GM18867 (cell line): ENCODE results near the gene TMC5.
"Not testable (repeated sequence)": the region's sequence is repeated elsewhere in the genome, so short reads cannot be mapped to it uniquely, and the experiment has no call there.

Experiments
- ATAC-seq: cut with Tn5 transposase; IDR thresholded peaks from one replicate; pipeline ENCODE4 v1.9.1; 2021; ENCODE audit warnings: mild to moderate bottlenecking, moderate library complexity; ENCODE audit not compliant: unreplicated experiment

TMC5 gene, protein sequence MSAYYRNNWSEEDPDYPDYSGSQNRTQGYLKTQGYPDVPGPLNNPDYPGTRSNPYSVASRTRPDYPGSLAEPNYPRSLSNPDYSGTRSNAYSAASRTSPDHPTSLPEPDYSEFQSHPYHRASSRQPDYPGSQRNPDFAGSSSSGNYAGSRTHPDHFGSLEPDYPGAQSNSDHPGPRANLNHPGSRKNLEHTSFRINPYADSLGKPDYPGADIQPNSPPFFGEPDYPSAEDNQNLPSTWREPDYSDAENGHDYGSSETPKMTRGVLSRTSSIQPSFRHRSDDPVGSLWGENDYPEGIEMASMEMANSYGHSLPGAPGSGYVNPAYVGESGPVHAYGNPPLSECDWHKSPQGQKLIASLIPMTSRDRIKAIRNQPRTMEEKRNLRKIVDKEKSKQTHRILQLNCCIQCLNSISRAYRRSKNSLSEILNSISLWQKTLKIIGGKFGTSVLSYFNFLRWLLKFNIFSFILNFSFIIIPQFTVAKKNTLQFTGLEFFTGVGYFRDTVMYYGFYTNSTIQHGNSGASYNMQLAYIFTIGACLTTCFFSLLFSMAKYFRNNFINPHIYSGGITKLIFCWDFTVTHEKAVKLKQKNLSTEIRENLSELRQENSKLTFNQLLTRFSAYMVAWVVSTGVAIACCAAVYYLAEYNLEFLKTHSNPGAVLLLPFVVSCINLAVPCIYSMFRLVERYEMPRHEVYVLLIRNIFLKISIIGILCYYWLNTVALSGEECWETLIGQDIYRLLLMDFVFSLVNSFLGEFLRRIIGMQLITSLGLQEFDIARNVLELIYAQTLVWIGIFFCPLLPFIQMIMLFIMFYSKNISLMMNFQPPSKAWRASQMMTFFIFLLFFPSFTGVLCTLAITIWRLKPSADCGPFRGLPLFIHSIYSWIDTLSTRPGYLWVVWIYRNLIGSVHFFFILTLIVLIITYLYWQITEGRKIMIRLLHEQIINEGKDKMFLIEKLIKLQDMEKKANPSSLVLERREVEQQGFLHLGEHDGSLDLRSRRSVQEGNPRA

DNA sequence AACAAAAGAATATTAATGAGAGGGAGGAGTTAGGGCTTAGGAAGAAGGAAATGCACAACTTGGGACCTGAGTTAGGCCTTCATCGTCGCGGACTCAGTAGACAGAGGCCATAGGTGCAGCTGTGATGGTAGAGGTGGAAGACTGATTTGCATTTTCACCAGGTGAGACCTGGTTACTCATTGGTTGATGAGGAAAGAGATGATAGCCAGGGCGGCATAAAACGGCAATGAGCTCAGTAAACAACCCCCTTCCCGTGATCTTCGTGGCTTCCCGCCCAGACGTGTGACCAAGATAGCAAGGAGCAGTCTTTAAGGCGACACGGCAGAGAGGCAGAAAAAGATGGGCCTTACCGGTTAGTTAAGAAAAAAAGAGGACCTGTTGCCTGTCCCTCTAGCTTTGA lies at the start of gene TMC5:
Gene TMC5 (plus strand): TSS at position 244 of the 400 bp plus-strand sequence. CDS start 22,156 bp downstream, outside the sequence.
- no peak for ATAC-seq

DNA sequence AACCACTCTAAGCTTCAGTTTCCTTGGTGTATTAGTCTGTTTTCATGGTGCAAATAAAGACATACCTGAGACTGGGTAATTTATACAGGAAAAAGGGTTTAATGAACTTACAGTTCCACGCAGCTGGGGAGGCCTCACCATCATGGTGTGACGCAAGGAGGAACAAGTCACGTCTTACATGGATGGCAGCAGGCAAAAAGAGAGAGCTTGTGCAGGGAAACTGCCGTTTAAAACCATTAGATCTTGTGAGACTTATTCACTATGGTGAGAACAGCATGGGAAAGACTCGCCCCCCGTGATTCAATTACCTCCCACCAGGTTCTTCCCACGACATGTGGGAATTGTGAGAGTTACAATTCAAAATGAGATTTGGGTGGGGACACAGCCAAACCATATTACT lies 45.1 kb upstream of the TMC5 start:
- ATAC-seq, result not testable (repeated sequence)

DNA sequence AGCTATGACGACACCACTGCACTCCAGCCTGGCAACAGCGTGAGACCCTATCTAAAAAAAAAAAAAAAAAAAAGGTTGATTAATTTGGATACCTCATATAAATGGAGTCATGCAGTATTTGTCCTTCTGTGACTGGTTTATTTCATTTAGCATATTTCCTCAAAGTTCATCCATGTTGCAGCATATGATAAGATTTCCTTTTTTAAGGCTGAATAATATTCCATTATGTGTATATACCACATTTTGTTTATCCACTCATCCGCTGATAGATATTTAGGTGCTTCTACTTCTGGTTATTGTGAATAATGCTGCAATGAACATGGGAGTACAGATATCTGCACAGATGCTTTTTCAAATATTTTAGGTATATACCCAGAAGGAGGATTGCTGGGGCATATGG lies 43.3 kb upstream of the TMC5 start:
- no peak for ATAC-seq

DNA sequence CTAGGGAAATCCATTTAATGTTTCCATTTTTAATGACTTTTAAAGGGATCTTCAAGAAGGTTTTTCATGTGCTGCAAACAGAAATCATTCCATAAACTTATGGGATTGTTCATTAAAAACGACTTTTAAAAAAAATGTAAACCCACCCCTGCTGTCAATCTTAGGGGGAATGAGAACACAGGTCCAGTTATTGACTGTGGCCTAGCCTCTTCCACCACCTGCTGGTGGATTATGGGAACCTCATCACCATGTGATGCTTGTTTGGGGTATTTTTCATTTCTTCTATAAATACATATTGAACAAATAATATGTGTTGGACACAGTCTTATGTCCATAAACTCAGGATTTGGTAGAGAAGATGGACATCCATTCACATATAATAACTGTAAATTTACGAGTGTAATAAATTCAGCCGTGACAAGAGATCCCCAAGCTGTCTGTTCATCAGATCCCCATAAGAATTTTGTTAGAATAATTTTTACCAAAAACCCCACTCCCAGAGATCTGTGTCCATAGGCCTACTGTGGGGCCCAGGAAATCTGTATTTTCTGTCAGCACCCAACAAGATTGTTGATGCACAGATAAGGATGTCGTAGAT lies 42.0 kb upstream of the TMC5 start:
- ATAC-seq, result no peak

DNA sequence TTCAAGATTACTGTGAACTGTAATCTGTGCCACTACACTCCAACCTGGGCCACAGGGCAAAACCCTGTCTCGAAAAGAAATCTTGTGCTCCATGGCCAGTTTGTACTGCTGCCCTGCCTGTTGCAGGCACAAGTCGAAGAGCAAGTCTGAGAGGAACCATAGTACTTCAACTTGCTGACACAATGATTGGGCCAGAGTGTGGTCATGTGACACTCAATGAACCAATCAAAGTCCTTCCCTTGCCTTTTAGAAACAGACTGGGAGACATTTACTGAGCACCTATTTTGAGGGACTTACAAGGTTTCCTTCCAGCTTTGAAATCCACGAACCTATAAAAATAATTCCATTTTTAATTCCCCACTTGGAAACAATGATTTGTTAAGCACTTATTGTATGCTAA lies 39.8 kb upstream of the TMC5 start:
- no peak for ATAC-seq

GRCh38 chr16:19378511-19378910 lies 39.2 kb upstream of the TMC5 start:
- ATAC-seq, result no peak

DNA sequence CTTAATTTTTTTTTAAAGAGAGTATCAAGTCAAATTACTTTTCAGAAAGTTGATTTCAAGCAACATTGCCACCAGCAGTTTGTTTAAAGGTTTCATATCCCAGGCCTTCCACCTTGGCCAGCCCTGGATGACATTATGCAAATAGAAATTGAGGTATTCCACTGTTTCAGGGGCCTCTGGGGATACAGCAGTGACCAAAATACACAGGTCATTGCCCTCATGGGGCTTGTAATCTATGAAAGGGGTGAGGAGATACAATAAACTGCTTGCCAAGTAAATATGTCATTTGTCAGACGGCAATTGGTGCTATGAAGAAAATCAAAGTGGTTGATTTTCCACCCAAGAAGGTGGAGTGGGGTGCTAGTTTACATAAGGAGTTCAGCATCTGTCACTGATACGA lies 37.8 kb upstream of the TMC5 start:
- no peak for ATAC-seq

- no peak for ATAC-seq
Measured at GRCh38 chr16:19380328-19380727, 37.4 kb upstream of the TMC5 start.

DNA sequence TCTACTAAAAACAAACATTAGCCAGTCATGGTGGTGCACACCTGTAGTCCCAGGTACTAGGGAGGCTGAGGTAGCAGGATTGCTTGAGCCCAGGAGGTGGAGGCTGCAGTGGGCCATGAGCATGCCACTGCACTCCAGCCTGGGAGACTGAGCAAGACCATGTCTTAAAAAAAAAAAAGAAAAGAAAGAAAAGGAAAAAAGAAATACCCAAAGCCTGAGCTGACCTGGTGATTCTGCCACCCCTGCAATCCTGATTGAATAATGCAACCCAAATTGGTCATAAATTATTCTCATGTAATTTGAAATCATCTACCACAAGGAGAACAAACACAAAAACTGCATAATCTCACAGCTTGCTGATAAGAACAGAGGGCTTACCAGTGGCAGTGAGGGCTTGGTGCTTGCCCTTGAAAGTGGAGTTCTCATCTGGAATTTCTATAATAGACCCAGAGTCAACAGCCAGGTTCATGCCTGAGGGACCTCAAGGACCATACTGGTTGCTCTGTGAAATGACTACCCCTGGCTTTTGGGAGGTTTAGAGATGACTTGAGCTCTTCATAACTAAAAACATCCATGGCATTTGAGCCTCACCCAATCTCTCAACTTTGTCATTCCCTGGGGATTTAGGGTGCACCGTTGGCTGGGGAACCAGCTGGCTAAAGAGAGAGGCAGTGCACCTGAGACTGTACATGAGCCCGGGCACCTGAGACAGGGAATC lies 35.4 kb upstream of the TMC5 start:
- no peak for ATAC-seq

DNA sequence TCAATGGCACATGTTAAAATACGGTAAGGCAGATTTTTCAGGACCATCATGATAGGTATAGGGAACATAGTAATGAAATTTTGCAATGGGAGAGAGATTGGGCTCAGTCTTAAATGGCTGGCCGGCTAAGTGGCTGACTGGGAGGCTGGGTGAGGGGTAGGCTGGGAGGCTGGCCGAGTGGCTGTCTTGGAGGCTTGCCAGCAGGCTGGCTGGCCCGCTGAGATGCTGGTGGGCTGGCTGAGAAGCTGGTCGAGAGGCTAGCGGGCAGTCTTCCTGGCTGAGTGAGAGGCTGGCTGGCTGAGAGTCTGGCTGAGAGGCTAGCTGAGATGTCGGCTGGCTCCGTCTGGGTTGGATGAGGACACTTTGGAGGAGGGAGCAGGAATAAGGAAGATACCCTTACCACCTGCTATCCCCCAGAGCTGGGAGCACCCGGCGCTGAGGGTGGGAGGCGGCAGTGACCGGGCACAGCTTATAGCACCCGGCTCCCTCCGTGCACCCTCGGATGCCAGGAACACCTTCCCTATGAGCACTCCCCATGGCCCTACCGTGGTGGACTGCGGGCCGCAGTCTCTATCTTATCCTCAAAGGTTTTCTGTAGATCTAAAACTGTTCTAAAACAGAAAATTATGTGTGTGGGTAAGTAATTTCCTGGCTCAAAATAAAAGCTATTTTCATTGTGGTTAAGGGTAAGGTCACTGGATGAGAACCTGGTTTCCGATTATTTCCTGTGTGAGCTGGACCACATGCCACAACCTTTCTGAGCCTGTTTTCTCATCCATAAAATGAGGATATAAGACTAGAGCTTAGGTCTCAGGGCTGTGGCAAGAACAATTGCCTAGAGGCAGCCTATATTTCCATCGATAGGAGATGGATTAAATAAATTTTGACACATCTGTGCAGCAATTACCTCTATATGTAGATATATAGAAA lies 34.5 kb upstream of the TMC5 start:
- ATAC-seq, result no peak

DNA sequence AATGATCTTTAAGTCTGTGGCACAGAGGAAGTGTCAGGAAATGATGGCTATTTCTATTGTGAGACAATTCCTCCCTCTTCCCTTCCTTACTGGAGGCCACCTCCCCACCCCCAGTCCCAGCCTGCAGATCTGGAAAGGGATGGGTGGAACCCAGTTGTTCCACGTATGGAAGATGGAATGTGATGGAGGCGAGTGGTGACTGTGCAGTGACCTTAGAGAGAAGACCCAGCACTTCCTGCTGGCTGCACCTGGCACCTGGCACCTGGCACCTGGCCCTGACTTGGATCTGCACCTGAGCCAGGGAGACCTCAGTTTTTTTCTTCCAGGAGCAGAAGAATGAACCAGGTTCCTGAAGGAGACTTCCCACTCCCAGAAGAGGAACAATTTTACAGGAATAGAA lies 33.0 kb upstream of the TMC5 start:
- ATAC-seq, result no peak

- no peak for ATAC-seq
Measured at GRCh38 chr16:19386525-19386924, 31.2 kb upstream of the TMC5 start.

DNA sequence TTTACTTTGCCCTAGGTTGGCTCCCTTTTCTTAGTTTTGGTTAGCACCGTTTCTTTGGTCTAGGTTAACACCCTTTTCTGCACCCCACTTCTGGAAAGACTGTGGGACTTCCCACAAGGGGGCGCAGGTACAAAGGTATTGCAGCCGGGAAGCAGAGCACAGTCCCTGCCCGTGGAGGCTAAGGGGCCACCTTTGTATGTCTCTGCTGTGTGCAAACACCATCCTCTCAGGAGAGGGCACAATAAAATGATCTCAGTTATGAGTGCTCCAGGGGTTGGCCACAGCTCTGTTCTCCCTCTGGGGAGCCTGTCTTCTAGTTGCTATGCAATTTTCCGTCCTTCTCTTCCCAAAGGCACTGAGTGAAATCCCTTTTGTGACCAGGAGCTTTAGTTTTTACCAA lies 28.4 kb upstream of the TMC5 start:
- ATAC-seq, result no peak

- ATAC-seq, result not testable (repeated sequence)
Measured at GRCh38 chr16:19391185-19391776, 26.4 kb upstream of the TMC5 start.

DNA sequence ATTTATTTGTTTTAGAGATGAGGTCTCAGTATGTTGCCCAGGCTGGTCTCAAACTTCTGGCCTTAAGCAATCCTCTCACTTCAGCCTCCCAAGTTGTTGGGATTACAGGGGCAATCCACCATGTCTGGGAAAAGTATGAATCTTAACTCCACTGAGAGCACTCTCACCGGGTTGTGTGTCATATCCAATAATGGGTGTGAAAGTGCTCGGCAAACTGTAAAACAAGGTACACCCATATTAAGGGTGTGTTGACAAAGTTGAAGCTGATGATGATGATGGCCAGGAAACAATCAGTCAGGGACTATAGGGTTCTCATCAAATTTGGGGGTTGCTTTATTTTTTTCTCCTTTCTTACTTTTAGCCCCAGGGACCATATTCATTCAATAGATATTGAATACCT lies 25.3 kb upstream of the TMC5 start:
- no peak for ATAC-seq

GRCh38 chr16:19393226-19394111 lies 24.2 kb upstream of the TMC5 start:
- ATAC-seq, result no peak

- ATAC-seq, result not testable (repeated sequence)
Measured at GRCh38 chr16:19395646-19396267, 21.9 kb upstream of the TMC5 start.

GRCh38 chr16:19396555-19397011 lies 21.1 kb upstream of the TMC5 start:
- ATAC-seq, result no peak
